ENCODE results near the gene CMSS1.

DNA sequence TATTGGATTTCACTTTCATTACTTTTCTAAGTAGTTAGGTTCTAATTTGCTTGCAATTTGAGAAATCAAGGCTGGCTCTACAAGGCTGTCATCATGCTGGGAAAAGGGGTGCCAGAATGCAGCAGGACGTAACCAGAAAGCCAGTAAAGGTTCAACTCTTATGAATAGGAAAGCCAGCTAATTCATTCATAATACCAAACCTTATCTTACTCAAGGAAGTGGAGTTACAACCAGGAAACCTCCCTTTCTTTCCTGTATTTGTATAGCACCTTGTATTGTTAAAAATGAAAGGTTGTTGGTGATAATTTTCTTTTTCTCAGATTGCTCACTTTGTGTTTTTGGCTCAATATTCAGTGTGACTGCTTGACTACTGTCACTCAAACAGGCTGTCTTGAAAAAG lies 187.3 kb downstream of the CMSS1 start:
- TF ChIP-seq CTCF (IDR thresholded peaks at IDR 0.05) (no peak), EP300 (IDR thresholded peaks at IDR 0.05) (no peak), POLR2A (IDR thresholded peaks at IDR 0.05) (no peak)
